ENCODE data around the gene CDKN2C. TPM values are rescaled to one million over a fixed set of nuclear protein-coding genes. Genes with fewer than 3 reads are reported as not detected.

Gene CDKN2C
- total RNA-seq, 3 donors from 2014 or later (not counting 1 experiment from before 2014, with no cell fraction given): 17.1 to 21.9 (median 19.0) TPM

GRCh38 chr1:50976890-50977574 is 7.0 kb downstream of the CDKN2C start:
- H3K36me3 ChIP-seq (ENCODE audit: control insufficient read depth, insufficient read depth, low read length): no peaks in the 10 kb centered on the region
- peak overlapping the region; percentile 71 to 88 for H3K27ac Mint-ChIP-seq
- H3K4me3 ChIP-seq (ENCODE audit: low read length): peak overlapping the region; percentile 84
- H3K4me3 Mint-ChIP-seq: peak overlapping the region; percentile 88
- H3K27me3 Mint-ChIP-seq (ENCODE audit: low read depth in 2 of 2): no peaks in the 10 kb centered on the region
- intact Hi-C loops (cut with micrococcal nuclease): loop anchor here (10.0 kb wide), 2 partner anchors 52 to 1658 kb away; partner anchors contain the start of gene SHISAL2A
- H3K4me1 ChIP-seq (ENCODE audit: control insufficient read depth, insufficient read depth, low read length): peaks cover 21% of the 10 kb centered on the region
- ATAC-seq (peak; percentile 64 to 75 (median 68)), DNase-seq (peak; percentile 28 to 69)
- H3K9me3 Mint-ChIP-seq: no peaks in the 10 kb centered on the region
- H3K36me3 Mint-ChIP-seq: no peaks in the 10 kb centered on the region
- peak overlapping the region; percentile 52 for H3K27ac ChIP-seq (ENCODE audit: low read length)
- no peaks in the 10 kb centered on the region for H3K9me3 ChIP-seq (ENCODE audit: control insufficient read depth, insufficient read depth, low read length)
- WGBS (ENCODE audit: insufficient coverage): 2% methylated on average over 23 of the region's 26 CpGs
- H3K4me1 Mint-ChIP-seq: peaks cover 18 to 21% of the 10 kb centered on the region in 2 donors
- TF ChIP-seq CTCF (IDR thresholded peaks at IDR 0.05): no peak
- peaks cover 2% of the 10 kb centered on the region for H3K27me3 ChIP-seq (ENCODE audit: control insufficient read depth, insufficient read depth, low read length)

- no peaks in the 10 kb centered on the region for H3K36me3 Mint-ChIP-seq
- under 1% methylated on average over 63 of the region's 63 CpGs for WGBS (ENCODE audit: insufficient coverage)
- ATAC-seq: peak; percentile 64 to 79 (median 67)
- peak overlapping the region; percentile 88 for H3K4me3 Mint-ChIP-seq
- H3K27ac Mint-ChIP-seq: peak overlapping the region; percentile 71 to 88
- Histone ChIP-seq H3K4me3 (ENCODE audit: low read length) (peak overlapping the region; percentile 84), H3K9me3 (ENCODE audit: control insufficient read depth, insufficient read depth, low read length) (no peaks in the 10 kb centered on the region), H3K27ac (ENCODE audit: low read length) (peak overlapping the region; percentile 52), H3K27me3 (ENCODE audit: control insufficient read depth, insufficient read depth, low read length) (peaks cover 2% of the 10 kb centered on the region), H3K4me1 (ENCODE audit: control insufficient read depth, insufficient read depth, low read length) (peaks cover 21% of the 10 kb centered on the region), H3K36me3 (ENCODE audit: control insufficient read depth, insufficient read depth, low read length) (no peaks in the 10 kb centered on the region)
- peaks cover 18 to 21% of the 10 kb centered on the region in 2 donors for H3K4me1 Mint-ChIP-seq
- no peaks in the 10 kb centered on the region for H3K27me3 Mint-ChIP-seq (ENCODE audit: low read depth in 2 of 2)
- peak; percentile 40 to 51 for DNase-seq
- H3K9me3 Mint-ChIP-seq: no peaks in the 10 kb centered on the region
- intact Hi-C loops (cut with micrococcal nuclease): loop anchor here (1.0 to 10.0 kb wide), 4 partner anchors 9 to 1657 kb away; partner anchors contain the start of genes FAF1 and SHISAL2A
- no peak for TF ChIP-seq CTCF (IDR thresholded peaks at IDR 0.05)
Observed at GRCh38 chr1:50977575-50978143, 7.6 kb downstream of the CDKN2C start.

GRCh38 chr1:50978144-50978851 is 8.3 kb downstream of the CDKN2C start:
- WGBS (ENCODE audit: insufficient coverage): 2% methylated on average over 42 of the region's 42 CpGs
- Histone ChIP-seq H3K36me3 (ENCODE audit: control insufficient read depth, insufficient read depth, low read length) (no peaks in the 10 kb centered on the region), H3K9me3 (ENCODE audit: control insufficient read depth, insufficient read depth, low read length) (no peaks in the 10 kb centered on the region), H3K27ac (ENCODE audit: low read length) (peak overlapping the region; percentile 34), H3K27me3 (ENCODE audit: control insufficient read depth, insufficient read depth, low read length) (peaks cover 2% of the 10 kb centered on the region), H3K4me3 (ENCODE audit: low read length) (peak overlapping the region; percentile 84), H3K4me1 (ENCODE audit: control insufficient read depth, insufficient read depth, low read length) (peaks cover 21% of the 10 kb centered on the region)
- no peaks in the 10 kb centered on the region for H3K27me3 Mint-ChIP-seq (ENCODE audit: low read depth in 2 of 2)
- intact Hi-C loops (cut with micrococcal nuclease): loop anchor here (1.0 to 10.0 kb wide), 4 partner anchors 10 to 1657 kb away; partner anchors contain the start of genes FAF1 and SHISAL2A
- peaks cover 18 to 21% of the 10 kb centered on the region in 2 donors for H3K4me1 Mint-ChIP-seq
- H3K9me3 Mint-ChIP-seq: no peaks in the 10 kb centered on the region
- no peak for TF ChIP-seq CTCF (IDR thresholded peaks at IDR 0.05)
- H3K36me3 Mint-ChIP-seq: no peaks in the 10 kb centered on the region
- DNase-seq (peak; percentile 34 to 60), ATAC-seq (peak; percentile 57 to 68 (median 60))
- peak overlapping the region; percentile 61 to 88 for H3K27ac Mint-ChIP-seq
- peak overlapping the region; percentile 86 for H3K4me3 Mint-ChIP-seq

Measured in natural killer cell (primary cell).